ENCODE data around the gene CTSK.

- TF ChIP-seq CTCF (conservative IDR thresholded peaks at IDR 0.05; ENCODE audit: low read depth, low read length) (no peak), EZH2 (IDR thresholded peaks at IDR 0.05; ENCODE audit: borderline replicate concordance, low read depth, low read length, poor library complexity, severe bottlenecking) (no peak)
These were observed 34.9 kb upstream of the CTSK start for GRCh38 chr1:150842964-150843363.
